ENCODE data around the gene OR2T5.
"Not testable (repeated sequence)": the region's sequence is repeated elsewhere in the genome, so short reads cannot be mapped to it uniquely, and the experiment has no call there.

DNA sequence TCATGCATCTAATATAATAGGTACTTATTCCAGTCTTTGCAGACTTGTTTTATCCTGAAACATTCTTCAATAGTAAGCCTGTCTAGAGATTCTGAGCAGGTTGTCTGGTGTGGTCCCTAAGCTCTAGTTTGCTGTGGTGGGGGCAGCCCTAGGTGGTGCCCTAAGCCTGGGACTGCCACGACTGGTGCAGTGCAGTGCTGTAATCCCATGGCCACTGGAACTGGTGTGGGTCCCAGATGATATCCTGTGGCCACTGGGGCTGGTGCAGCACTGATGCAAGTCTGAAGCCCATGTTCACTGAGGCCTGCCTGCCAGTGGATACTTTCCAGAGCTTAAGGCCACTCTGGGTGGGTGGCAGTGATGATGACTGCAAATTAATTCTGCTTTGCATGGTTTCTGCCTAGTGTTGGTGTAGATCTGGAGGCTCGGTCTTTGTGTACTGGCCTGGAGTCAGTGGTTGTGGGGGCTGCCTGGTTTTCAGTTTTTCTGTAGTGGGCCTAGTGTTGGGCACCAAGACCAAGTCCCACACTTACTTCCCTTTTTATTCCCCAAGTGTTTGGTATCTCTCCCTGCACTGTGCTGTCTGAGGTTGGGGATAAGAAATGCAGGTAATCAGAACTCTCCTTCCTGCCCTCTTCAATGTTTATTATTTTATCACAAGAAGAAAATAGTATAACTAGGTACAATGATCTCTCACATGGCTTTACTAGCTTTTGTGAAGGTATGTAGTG lies 12.1 kb downstream of the OR2T5 start:
- TF ChIP-seq, protein P1, sequence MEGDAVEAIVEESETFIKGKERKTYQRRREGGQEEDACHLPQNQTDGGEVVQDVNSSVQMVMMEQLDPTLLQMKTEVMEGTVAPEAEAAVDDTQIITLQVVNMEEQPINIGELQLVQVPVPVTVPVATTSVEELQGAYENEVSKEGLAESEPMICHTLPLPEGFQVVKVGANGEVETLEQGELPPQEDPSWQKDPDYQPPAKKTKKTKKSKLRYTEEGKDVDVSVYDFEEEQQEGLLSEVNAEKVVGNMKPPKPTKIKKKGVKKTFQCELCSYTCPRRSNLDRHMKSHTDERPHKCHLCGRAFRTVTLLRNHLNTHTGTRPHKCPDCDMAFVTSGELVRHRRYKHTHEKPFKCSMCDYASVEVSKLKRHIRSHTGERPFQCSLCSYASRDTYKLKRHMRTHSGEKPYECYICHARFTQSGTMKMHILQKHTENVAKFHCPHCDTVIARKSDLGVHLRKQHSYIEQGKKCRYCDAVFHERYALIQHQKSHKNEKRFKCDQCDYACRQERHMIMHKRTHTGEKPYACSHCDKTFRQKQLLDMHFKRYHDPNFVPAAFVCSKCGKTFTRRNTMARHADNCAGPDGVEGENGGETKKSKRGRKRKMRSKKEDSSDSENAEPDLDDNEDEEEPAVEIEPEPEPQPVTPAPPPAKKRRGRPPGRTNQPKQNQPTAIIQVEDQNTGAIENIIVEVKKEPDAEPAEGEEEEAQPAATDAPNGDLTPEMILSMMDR (conservative IDR thresholded peaks at IDR 0.05 in 1 of 2, IDR thresholded peaks at IDR 0.05 in 1 of 2; ENCODE audit: extremely low read depth in 1 of 2, insufficient read depth in 1 of 2, low read depth in 1 of 2, low read length in 2 of 2), result not testable (repeated sequence)
- not testable (repeated sequence) for TF ChIP-seq EZH2 (IDR thresholded peaks at IDR 0.05; ENCODE audit: borderline replicate concordance, low read length)

All from mammary epithelial cell (primary cell).